Psoas muscle (tissue), 8 donors: Measurements from ENCODE around the gene PPDPF. TPM values are rescaled to one million over a fixed set of nuclear protein-coding genes. Genes with fewer than 3 reads are reported as not detected.

ENCODE experiments used
- ATAC-seq, 4 donors: fragments of 200-7000 bp; cut with Tn5 transposase; one replicate each; pipeline ENCODE4 v1.9.1; 2020; ENCODE audit warnings: moderate library complexity in 3 of 4, mild to moderate bottlenecking in 2 of 4
- DNase-seq, 2 donors: peaks; one replicate each; pipeline ENCODE4 v3.0.0-alpha.2; 2020
- H3K27ac ChIP-seq: fragments of 200-600 bp; one replicate; pipeline ENCODE4 v1.8.0; 2022
- H3K27me3 ChIP-seq, 3 donors: fragments of 200-600 bp in 1 of 3; one replicate each; pipeline versions ENCODE4 v1.6.1 to v1.8.0; 2013 to 2022; ENCODE audit warnings: low read length in 2 of 3, mild to moderate bottlenecking in 2 of 3, moderate library complexity in 1 of 3; ENCODE audit not compliant: insufficient read depth in 3 of 3
- H3K36me3 ChIP-seq, 2 donors: fragments of 200-600 bp in 1 of 2; one replicate each; pipeline versions ENCODE4 v1.6.1 to v1.8.0; 2013 to 2022; ENCODE audit warnings: low read depth in 1 of 2, mild to moderate bottlenecking in 1 of 2, moderate library complexity in 1 of 2; ENCODE audit not compliant: insufficient read depth in 1 of 2
- H3K4me1 ChIP-seq: fragments of 200-600 bp; one replicate; pipeline ENCODE4 v1.8.0; 2022
- H3K4me3 ChIP-seq: fragments of 200-600 bp; one replicate; pipeline ENCODE4 v1.8.0; 2022; ENCODE audit warnings: mild to moderate bottlenecking
- H3K9me3 ChIP-seq: fragments of 200-600 bp; one replicate; pipeline ENCODE4 v1.8.0; 2022
- WGBS, 3 donors: extraction: QIAGEN DNeasy Blood & Tissue Kit; methylation state at CpG; one replicate each; pipeline versions ENCODE4 v1.1.6 to v1.1.7; 2013; 5-methylcytosine and 5-hydroxymethylcytosine counted together
- intact Hi-C, 2 donors: fragments of 100-400 bp; cut with DNase I; formaldehyde crosslinking; loops; one replicate each; pipeline versions ENCODE4 v1.11.0 to v1.14.2; 2022
- polyA plus RNA-seq, 3 donors: library from polyadenylated mRNA; stranded (reverse); fragments of 200-250 nt; gene quantifications; one replicate each; pipeline ENCODE4 v1.2.3, GENCODE V29; 2013
- total RNA-seq, 4 donors: library from RNA; stranded (reverse); fragmentation: NEBNext Ultra II Directional in 2 of 4; extraction: Animal tissue kit (Norgen Biotek cat#: 25700) in 2 of 4; gene quantifications; one replicate each; pipeline versions ENCODE4 v1.2.1 to v1.2.4, GENCODE V29; 2021 to 2023
- TF ChIP-seq, protein P1 (sequence below): fragments of 200-600 bp; IDR thresholded peaks from one replicate; pipeline ENCODE4 v1.8.0; 2022; ENCODE audit warnings: antibody characterized with exemption
- donor health status: healthy with polysubstance abuse.
- donor health status: DM: no; HTN: no; CAD: no; lungs with moderate emphysema.
- donor health status: Bipolar disorder and iron deficiency.
- donor health status: healthy.
- donor health status: DM: yes; HTN: yes; CAD: no.
- donor health status: DM: no; HTN: no; CAD: no.
- donor health status: DM: no; HTN: no; CAD: no.
- donor health status: DM: yes; HTN: yes; CAD: no.

Gene PPDPF
- total and polyA plus RNA-seq, 7 donors = 130 to 198 (median 153) TPM

- TF ChIP-seq, protein P1, sequence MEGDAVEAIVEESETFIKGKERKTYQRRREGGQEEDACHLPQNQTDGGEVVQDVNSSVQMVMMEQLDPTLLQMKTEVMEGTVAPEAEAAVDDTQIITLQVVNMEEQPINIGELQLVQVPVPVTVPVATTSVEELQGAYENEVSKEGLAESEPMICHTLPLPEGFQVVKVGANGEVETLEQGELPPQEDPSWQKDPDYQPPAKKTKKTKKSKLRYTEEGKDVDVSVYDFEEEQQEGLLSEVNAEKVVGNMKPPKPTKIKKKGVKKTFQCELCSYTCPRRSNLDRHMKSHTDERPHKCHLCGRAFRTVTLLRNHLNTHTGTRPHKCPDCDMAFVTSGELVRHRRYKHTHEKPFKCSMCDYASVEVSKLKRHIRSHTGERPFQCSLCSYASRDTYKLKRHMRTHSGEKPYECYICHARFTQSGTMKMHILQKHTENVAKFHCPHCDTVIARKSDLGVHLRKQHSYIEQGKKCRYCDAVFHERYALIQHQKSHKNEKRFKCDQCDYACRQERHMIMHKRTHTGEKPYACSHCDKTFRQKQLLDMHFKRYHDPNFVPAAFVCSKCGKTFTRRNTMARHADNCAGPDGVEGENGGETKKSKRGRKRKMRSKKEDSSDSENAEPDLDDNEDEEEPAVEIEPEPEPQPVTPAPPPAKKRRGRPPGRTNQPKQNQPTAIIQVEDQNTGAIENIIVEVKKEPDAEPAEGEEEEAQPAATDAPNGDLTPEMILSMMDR = no peak
- Histone ChIP-seq H3K4me1 (no peaks in the 10 kb centered on the region), H3K27ac (no peak overlapping the region), H3K27me3 (peaks cover 0 to 79% (median 31%) of the 10 kb centered on the region in 3 donors), H3K4me3 (no peak overlapping the region), H3K36me3 (no peaks in the 10 kb centered on the region), H3K9me3 (no peaks in the 10 kb centered on the region)
- ATAC-seq (no peak), DNase-seq (no peak)
- 33 to 40% (median 37%) methylated on average over 9 of the region's 9 CpGs for WGBS, 3 donors
- intact Hi-C loops = no loop called here
Observed at GRCh38 chr20:63551068-63551467, 30.5 kb downstream of the PPDPF start.

DNA sequence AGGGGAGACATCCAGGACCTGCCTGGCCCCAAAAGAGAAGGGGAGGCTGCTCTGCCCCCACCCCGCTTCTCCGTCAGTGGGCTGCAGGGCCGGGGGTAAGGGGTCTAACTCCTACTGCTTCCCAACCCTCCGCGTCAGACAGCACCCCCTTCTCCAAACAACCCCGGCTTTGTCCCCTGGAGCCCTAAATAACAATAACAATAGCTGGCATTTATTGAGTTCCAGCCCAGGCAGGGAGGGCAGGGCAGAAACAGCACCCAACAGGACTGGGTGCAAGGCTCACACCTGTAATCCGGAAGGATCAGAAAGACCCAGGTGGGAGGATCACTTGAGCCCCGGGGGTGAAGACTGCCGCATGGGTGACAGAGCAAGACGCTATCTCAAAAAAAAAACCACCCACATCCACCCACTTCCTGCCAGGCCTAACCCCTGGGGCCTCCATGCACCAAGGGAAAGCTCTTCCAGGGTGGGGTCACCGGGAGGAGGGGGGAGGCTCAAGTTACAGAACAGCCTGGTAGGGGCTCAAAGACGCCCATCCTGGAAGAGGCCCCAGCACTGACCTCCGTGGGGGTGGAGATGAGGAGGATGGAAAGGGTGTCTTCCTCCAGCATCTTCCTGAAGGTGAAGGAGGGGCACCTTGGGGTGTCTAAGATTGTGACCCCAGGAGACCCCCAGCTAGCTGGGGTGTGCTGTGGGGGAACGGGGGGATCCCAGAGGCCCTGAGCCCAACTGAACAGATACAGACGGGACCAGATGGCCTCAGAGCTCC, 32.1 kb downstream of the PPDPF start:
- Histone ChIP-seq H3K27me3 (peaks cover 0 to 69% (median 29%) of the 10 kb centered on the region in 3 donors), H3K9me3 (no peaks in the 10 kb centered on the region), H3K4me3 (no peak overlapping the region), H3K36me3 (no peaks in the 10 kb centered on the region), H3K4me1 (no peaks in the 10 kb centered on the region), H3K27ac (no peak overlapping the region)
- TF ChIP-seq, protein P1 = no peak
- intact Hi-C loops = no loop called here
- DNase-seq (no peak), ATAC-seq (no peak)
- WGBS, 3 donors = 37 to 42% (median 39%) methylated on average over 14 to 15 of the region's 15 CpGs

DNA sequence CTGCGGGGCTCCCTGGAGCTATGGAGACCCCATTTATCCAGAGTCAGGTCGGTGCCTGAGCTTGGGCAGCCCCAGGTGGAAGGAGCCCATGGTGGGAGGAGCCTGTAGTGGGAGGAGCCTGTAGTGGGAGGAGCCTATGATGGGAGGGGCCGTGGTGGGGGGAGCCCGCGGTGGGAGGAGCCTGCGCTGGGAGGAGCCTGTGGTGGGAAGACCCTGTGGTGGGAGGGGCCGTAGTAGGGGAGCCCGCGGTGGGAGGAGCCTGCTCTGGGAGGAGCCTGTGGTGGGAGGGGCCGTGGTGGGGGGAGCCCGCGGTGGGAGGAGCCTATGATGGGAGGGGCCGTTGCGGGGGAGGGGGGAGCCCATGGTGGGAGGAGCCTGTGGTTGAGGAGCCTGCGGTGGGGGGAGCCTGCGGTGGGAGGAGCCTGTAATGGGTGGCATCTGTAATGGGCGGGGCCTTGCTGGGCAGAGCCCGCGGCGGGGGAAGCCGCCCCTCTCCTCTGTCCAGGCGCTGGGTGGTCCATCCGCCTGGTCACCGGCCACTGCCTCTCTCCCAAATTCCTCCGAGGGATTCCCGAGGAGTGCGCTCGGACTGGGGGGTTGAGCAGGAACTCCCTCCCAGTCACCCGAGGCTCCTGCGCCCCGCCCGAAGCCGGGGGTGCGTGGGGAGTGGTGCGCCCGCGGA, 32.8 kb downstream of the PPDPF start:
- Histone ChIP-seq H3K27ac (no peak overlapping the region), H3K4me1 (no peaks in the 10 kb centered on the region), H3K4me3 (peak overlapping the region; percentile 67), H3K27me3 (peaks cover 0 to 62% (median 23%) of the 10 kb centered on the region in 3 donors), H3K36me3 (no peaks in the 10 kb centered on the region), H3K9me3 (no peaks in the 10 kb centered on the region)
- WGBS, 3 donors = 4 to 5% (median 4%) methylated on average over 20 to 37 of the region's 37 CpGs
- ATAC-seq (peak; percentile 69 to 87 (median 82)), DNase-seq (peak; percentile 83 to 92)
- intact Hi-C loops = no loop called here
- TF ChIP-seq, protein P1 = no peak

DNA sequence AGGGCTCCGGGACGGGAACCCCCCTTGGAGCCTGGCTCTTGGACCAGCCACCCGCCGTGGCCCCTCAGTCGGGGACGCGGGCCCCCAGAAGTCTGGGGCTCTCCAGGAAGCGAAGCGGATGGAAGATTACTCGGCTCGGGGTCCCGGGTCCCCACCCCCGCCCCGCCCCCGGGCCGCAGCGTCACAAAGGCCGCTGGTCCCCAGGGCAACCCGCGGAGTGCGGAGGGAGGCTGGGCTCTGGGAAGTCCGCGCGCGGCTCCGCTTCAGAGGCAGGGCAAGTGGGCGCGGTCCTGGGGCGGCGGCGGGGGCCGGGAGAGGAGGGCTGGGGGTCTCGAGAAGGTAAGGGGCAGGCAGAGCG, 33.3 kb downstream of the PPDPF start, which contains the start of gene FNDC11:
Gene FNDC11, plus strand, starts transcription at position 227 of the 358 bp plus-strand sequence. CDS start 1,505 bp downstream, outside the sequence.
- peak in 1 of 2 donors; percentile 61 for DNase-seq
- peak in 2 of 4 donors; percentile 17 to 23 for ATAC-seq
- Histone ChIP-seq H3K36me3 (peaks cover 0 to 3% of the 10 kb centered on the region in 2 donors), H3K4me3 (peak within 1 kb of the TSS; percentile 67), H3K9me3 (no peaks in the 10 kb centered on the region), H3K4me1 (no peaks in the 10 kb centered on the region), H3K27ac (no peak within 1 kb of the TSS), H3K27me3 (peaks cover 0 to 57% (median 19%) of the 10 kb centered on the region in 3 donors)
- intact Hi-C loops = no loop called here
- TF ChIP-seq, protein P1 = no peak
- WGBS, 3 donors = 4 to 8% (median 5%) methylated on average over 18 to 34 of the region's 34 CpGs
